WTC11 (cell line): ENCODE data around the gene UHRF1. TPM values are rescaled to one million over a fixed set of nuclear protein-coding genes. Genes with fewer than 3 reads are reported as not detected.

Experiments
- ATAC-seq: fragments of 200-7000 bp; cut with Tn5 transposase; 2 replicates; pipeline ENCODE4 v1.10.0; 2021; ENCODE audit warnings: mild to moderate bottlenecking, moderate library complexity
- CTCF ChIA-PET: fragments of 300-600 bp; sonication (Branson Sonifier 250); formaldehyde crosslinking; loops from one replicate; lab custom pipeline; 2021; ENCODE audit warnings: antibody characterized with exemption; lab: Charles Lee
- POLR2A ChIA-PET: fragments of 350-600 bp; sonication (Branson Sonifier 250); formaldehyde crosslinking; loops from one replicate; lab custom pipeline; 2021; ENCODE audit warnings: antibody characterized with exemption; lab: Charles Lee
- DNase-seq: peaks from one replicate; pipeline ENCODE4 v3.0.0; 2021; ENCODE audit warnings: low spot score
- H3K27ac Mint-ChIP-seq: 2 replicates; pipeline ENCODE4 v1.8.0; 2021; ENCODE audit warnings: mixed read lengths
- H3K27me3 Mint-ChIP-seq: 2 replicates; pipeline ENCODE4 v1.8.0; 2021; ENCODE audit warnings: low read depth, mild to moderate bottlenecking, moderate library complexity, mixed read lengths
- H3K36me3 Mint-ChIP-seq: 2 replicates; pipeline ENCODE4 v1.8.0; 2021; ENCODE audit warnings: mixed read lengths
- H3K4me1 Mint-ChIP-seq: 2 replicates; pipeline ENCODE4 v1.8.0; 2022; ENCODE audit warnings: mixed read lengths
- H3K4me3 Mint-ChIP-seq: 2 replicates; pipeline ENCODE4 v1.8.0; 2021; ENCODE audit warnings: mild to moderate bottlenecking, moderate library complexity, mixed read lengths
- H3K9me3 Mint-ChIP-seq: 2 replicates; pipeline ENCODE4 v1.8.0; 2021; ENCODE audit warnings: mixed read lengths
- AFF4 ChIP-seq: sonication (generic); formaldehyde crosslinking; IDR thresholded peaks from 2 replicates; pipeline ENCODE4 v1.8.1; 2023; ENCODE audit warnings: mild to moderate bottlenecking, missing genetic modification reagents, borderline replicate concordance
- ATF6 ChIP-seq: sonication (generic); formaldehyde crosslinking; IDR thresholded peaks from 2 replicates; pipeline ENCODE4 v1.8.1; 2023; ENCODE audit warnings: mild to moderate bottlenecking, missing genetic modification reagents
- E2F1 ChIP-seq: sonication (generic); formaldehyde crosslinking; IDR thresholded peaks from 2 replicates; pipeline ENCODE4 v1.8.0; 2022; ENCODE audit warnings: mild to moderate bottlenecking, missing genetic modification reagents
- ESRRA ChIP-seq: sonication (generic); formaldehyde crosslinking; IDR thresholded peaks from 2 replicates; pipeline ENCODE4 v1.8.1; 2022; ENCODE audit warnings: mild to moderate bottlenecking, missing genetic modification reagents, borderline replicate concordance
- GRHL2 ChIP-seq: fragments of 250-450 bp; sonication (Bioruptor Pico); IDR thresholded peaks from 2 replicates; pipeline ENCODE4 v1.8.0; 2022; ENCODE audit warnings: mild to moderate bottlenecking, moderate library complexity; ENCODE audit not compliant: insufficient replicate concordance, severe bottlenecking
- NFE2L1 ChIP-seq: sonication (generic); formaldehyde crosslinking; IDR thresholded peaks from 2 replicates; pipeline ENCODE4 v1.8.1; 2023; ENCODE audit warnings: missing genetic modification reagents
- NR2C2 ChIP-seq: sonication (generic); formaldehyde crosslinking; IDR thresholded peaks from 2 replicates; pipeline ENCODE4 v1.8.0; 2022; ENCODE audit warnings: mild to moderate bottlenecking, missing genetic modification reagents
- PRRX2 ChIP-seq: fragments of 250-450 bp; sonication (Bioruptor Pico); IDR thresholded peaks from 2 replicates; pipeline ENCODE4 v1.8.0; 2021; ENCODE audit warnings: mild to moderate bottlenecking
- TCF7 ChIP-seq: sonication (generic); formaldehyde crosslinking; IDR thresholded peaks from 2 replicates; pipeline ENCODE4 v1.8.0; 2022; ENCODE audit warnings: mild to moderate bottlenecking, low read depth, missing genetic modification reagents, moderate library complexity
- TP53 ChIP-seq: sonication (generic); formaldehyde crosslinking; IDR thresholded peaks from 2 replicates; pipeline ENCODE4 v1.8.1; 2023; ENCODE audit warnings: mild to moderate bottlenecking, missing genetic modification reagents
- ZNF121 ChIP-seq: sonication (generic); formaldehyde crosslinking; IDR thresholded peaks from 2 replicates; pipeline ENCODE4 v1.8.0; 2023; ENCODE audit warnings: missing genetic modification reagents
- ZNF263 ChIP-seq: sonication (generic); formaldehyde crosslinking; IDR thresholded peaks from 2 replicates; pipeline ENCODE4 v1.8.1; 2022; ENCODE audit warnings: low read depth, mild to moderate bottlenecking, moderate library complexity, missing genetic modification reagents
- ZNF281 ChIP-seq: sonication (generic); formaldehyde crosslinking; IDR thresholded peaks from 2 replicates; pipeline ENCODE4 v1.8.0; 2023; ENCODE audit warnings: mild to moderate bottlenecking, missing genetic modification reagents
- total RNA-seq: library from RNA; stranded (reverse); gene quantifications from 3 replicates; pipeline ENCODE4 v1.2.3, GENCODE V29; 2021
- TF ChIP-seq, protein P1 (sequence below): sonication (generic); formaldehyde crosslinking; IDR thresholded peaks from 2 replicates; pipeline ENCODE4 v1.8.0; 2022; ENCODE audit warnings: mild to moderate bottlenecking, missing genetic modification reagents
- TF ChIP-seq, protein P2 (sequence below): sonication (generic); formaldehyde crosslinking; IDR thresholded peaks from 2 replicates; pipeline ENCODE4 v1.8.1; 2022; ENCODE audit warnings: low read depth, missing genetic modification reagents, borderline replicate concordance
- TF ChIP-seq, protein P3 (sequence below): fragments of 250-450 bp; sonication (Bioruptor Pico); IDR thresholded peaks from 2 replicates; pipeline ENCODE4 v1.9.0; 2021; ENCODE audit warnings: mild to moderate bottlenecking
- TF ChIP-seq, protein P4 (sequence below): sonication (generic); formaldehyde crosslinking; IDR thresholded peaks from 2 replicates; pipeline ENCODE4 v1.8.1; 2022; ENCODE audit warnings: missing genetic modification reagents, borderline replicate concordance

UHRF1 gene
- total RNA-seq, 1 experiment from 2014 or later = 42.5 TPM

DNA sequence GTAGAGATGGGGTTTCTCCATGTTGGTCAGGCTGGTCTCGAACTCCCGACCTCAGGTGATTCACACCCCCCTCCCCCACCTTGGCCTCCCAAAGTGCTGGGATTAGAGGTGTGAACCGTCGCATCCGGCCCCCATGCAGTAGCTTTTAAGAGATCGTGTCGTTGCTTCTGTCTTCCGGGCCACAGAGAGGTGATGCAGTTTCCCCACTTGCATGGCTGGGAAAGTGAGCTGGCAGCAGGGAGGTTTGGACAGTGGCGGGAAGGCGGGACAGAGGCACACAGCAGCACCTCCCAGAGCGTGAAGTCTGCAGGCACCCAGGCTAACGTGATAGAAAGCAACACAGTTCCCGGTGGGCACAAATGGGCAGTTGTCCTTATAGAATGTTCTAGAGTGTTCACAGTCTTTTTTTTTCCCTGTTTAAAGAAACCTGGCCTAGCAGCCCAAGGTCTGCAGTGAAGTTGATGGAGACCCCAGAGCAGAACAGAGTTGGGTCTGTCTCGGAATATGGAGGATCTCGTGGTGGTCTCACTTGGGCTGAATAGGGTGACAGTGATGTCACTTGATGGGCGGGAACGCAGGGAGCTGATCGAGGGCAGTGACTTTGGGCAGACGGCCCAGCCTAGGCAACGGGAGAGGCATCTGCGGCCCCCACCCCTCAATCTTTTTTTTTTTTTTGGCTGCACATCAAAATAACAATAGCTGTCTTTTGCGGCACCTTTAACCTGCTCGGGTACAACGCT lies 4.9 kb downstream of the UHRF1 start:
- Mint-ChIP-seq H3K27ac (peak overlapping the region; percentile 72), H3K9me3 (no peaks in the 10 kb centered on the region), H3K4me3 (no peak overlapping the region)
- no peak for ATAC-seq
- ChIA-PET CTCF (interaction anchor here (4.7 kb wide), 1 partner anchor 103 kb away, joined by 55 read pairs; no protein-coding TSS in a partner anchor), POLR2A (interaction anchor here (0.7 to 1.1 kb wide), 2 partner anchors 9 to 42 kb away, joined by 4 read pairs; no protein-coding TSS in a partner anchor)
- no peak for TF ChIP-seq NFE2L1 (CRISPR knock-in tag)
- TF ChIP-seq E2F1 = no peak
- no peak for TF ChIP-seq ZNF263 (CRISPR knock-in tag)
- TF ChIP-seq TCF7 = no peak
- TF ChIP-seq, protein P1, sequence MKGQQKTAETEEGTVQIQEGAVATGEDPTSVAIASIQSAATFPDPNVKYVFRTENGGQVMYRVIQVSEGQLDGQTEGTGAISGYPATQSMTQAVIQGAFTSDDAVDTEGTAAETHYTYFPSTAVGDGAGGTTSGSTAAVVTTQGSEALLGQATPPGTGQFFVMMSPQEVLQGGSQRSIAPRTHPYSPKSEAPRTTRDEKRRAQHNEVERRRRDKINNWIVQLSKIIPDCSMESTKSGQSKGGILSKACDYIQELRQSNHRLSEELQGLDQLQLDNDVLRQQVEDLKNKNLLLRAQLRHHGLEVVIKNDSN (CRISPR knock-in tag) = no peak
- TF ChIP-seq, protein P2, sequence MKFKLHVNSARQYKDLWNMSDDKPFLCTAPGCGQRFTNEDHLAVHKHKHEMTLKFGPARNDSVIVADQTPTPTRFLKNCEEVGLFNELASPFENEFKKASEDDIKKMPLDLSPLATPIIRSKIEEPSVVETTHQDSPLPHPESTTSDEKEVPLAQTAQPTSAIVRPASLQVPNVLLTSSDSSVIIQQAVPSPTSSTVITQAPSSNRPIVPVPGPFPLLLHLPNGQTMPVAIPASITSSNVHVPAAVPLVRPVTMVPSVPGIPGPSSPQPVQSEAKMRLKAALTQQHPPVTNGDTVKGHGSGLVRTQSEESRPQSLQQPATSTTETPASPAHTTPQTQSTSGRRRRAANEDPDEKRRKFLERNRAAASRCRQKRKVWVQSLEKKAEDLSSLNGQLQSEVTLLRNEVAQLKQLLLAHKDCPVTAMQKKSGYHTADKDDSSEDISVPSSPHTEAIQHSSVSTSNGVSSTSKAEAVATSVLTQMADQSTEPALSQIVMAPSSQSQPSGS (CRISPR knock-in tag) = no peak
- TF ChIP-seq PRRX2 = no peak
- no peak for TF ChIP-seq ATF6 (CRISPR knock-in tag)
- TF ChIP-seq, protein P3, sequence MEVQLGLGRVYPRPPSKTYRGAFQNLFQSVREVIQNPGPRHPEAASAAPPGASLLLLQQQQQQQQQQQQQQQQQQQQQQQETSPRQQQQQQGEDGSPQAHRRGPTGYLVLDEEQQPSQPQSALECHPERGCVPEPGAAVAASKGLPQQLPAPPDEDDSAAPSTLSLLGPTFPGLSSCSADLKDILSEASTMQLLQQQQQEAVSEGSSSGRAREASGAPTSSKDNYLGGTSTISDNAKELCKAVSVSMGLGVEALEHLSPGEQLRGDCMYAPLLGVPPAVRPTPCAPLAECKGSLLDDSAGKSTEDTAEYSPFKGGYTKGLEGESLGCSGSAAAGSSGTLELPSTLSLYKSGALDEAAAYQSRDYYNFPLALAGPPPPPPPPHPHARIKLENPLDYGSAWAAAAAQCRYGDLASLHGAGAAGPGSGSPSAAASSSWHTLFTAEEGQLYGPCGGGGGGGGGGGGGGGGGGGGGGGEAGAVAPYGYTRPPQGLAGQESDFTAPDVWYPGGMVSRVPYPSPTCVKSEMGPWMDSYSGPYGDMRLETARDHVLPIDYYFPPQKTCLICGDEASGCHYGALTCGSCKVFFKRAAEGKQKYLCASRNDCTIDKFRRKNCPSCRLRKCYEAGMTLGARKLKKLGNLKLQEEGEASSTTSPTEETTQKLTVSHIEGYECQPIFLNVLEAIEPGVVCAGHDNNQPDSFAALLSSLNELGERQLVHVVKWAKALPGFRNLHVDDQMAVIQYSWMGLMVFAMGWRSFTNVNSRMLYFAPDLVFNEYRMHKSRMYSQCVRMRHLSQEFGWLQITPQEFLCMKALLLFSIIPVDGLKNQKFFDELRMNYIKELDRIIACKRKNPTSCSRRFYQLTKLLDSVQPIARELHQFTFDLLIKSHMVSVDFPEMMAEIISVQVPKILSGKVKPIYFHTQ (CRISPR knock-in tag) = no peak
- TF ChIP-seq ZNF281 = no peak
- TF ChIP-seq, protein P4, sequence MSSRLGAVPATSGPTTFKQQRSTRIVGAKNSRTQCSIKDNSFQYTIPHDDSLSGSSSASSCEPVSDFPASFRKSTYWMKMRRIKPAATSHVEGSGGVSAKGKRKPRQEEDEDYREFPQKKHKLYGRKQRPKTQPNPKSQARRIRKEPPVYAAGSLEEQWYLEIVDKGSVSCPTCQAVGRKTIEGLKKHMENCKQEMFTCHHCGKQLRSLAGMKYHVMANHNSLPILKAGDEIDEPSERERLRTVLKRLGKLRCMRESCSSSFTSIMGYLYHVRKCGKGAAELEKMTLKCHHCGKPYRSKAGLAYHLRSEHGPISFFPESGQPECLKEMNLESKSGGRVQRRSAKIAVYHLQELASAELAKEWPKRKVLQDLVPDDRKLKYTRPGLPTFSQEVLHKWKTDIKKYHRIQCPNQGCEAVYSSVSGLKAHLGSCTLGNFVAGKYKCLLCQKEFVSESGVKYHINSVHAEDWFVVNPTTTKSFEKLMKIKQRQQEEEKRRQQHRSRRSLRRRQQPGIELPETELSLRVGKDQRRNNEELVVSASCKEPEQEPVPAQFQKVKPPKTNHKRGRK (CRISPR knock-in tag) = no peak
- TF ChIP-seq ZNF121 (CRISPR knock-in tag) = no peak
- TF ChIP-seq AFF4 (CRISPR knock-in tag) = no peak
- TF ChIP-seq ESRRA (CRISPR knock-in tag) = no peak
- TF ChIP-seq NR2C2 (CRISPR knock-in tag) = no peak
- no peak for TF ChIP-seq GRHL2
- no peak for TF ChIP-seq TP53 (CRISPR knock-in tag)
- TF ChIP-seq, all 79 proteins: peak for 0
- H3K4me1 Mint-ChIP-seq = peaks cover 17% of the 10 kb centered on the region
- H3K27me3 Mint-ChIP-seq = no peaks in the 10 kb centered on the region
- peaks cover 8% of the 10 kb centered on the region for H3K36me3 Mint-ChIP-seq
- DNase-seq = no peak
